Activated CD4-positive, CD25-positive, alpha-beta regulatory T cell treated with anti-CD3 and anti-CD28 coated beads, Interleukin-2, amount 50 U/mL, for 24 hours (primary cell): ENCODE measurements around the gene STOML2.
A peak's percentile ranks its signal among the peaks of the same experiment; 100 is the strongest.

Source experiments
- ATAC-seq, 2 donors: fragments of 150-1000 bp; cut with Tn5 transposase; one replicate each; pipeline ENCODE4 v1.10.0; 2021; ENCODE audit warnings: mild to moderate bottlenecking in 1 of 2, moderate library complexity in 1 of 2

The STOML2 gene

DNA sequence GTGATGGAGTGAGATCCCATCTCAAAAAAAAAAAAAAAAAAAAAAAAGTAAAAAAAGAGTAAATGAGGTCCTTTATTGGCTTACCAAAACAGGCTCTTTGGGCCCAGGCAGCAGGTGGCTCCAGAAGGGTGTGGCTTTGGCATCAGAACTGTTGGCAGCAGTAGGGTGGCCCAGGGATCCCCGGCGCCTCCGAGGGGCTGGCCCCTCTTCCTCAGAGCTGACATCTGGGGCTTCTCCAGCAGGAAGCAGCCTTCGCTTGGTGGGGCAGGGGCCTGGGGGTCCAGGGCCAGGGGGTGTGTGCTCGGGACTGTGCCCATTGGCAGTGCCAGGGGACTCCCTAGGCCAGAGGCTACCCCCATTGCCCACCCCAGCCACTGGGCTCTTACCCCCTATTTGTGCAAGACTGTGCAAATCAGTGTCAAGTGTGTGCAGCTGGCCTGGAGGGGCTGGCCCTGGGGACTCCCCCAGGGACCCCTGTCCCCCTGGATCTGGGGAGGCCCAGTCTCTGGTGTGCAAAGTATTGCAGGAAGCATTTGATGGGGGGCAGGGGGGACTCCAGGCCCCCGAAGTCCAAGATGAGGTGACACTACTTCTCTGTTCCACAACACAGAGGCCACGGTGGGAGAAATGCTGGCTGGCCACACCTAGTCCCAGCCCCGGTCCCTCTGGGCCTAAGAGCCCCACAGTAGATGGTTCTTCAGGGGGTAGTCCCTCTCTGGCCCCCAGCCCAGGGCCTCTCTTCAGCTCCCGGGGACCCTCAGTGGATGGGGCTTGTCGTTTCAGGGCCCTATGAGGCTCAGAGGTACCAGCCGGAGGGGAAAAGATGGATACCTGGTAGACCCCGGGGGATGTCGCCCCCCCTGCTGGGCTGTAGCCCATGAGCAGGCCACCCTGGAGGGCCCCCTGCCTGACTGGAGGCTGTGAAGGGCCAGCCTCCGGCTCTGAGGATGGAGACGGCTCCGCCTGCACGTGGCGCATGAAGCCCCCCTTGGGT is 4.7 kb upstream of the STOML2 start:
- no peak for ATAC-seq

- ATAC-seq: no peak
Observed at GRCh38 chr9:35106343-35106730, 3.4 kb upstream of the STOML2 start.

GRCh38 chr9:35105571-35106342 is 2.8 kb upstream of the STOML2 start:
- ATAC-seq: no peak

DNA sequence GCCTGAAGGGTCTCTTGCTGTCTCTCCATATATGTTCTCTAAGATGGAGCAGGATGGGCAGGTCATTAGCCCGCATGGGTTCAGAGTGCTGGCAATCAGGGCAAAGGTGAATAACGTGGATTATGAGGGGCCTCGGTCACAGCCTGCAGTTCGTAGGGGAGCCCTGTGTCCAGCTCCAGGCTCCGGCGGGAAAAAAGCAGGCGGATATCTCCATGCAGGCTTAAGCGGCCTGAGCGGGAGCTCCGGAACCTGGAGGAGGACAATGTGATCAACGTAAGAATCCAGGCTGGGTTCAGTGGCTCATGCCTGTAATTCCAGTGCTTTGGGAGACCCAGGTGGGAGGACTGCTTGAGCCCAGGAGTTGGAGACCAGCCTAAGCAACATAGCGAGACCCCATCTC is 2.2 kb upstream of the STOML2 start:
- ATAC-seq: no peak

DNA sequence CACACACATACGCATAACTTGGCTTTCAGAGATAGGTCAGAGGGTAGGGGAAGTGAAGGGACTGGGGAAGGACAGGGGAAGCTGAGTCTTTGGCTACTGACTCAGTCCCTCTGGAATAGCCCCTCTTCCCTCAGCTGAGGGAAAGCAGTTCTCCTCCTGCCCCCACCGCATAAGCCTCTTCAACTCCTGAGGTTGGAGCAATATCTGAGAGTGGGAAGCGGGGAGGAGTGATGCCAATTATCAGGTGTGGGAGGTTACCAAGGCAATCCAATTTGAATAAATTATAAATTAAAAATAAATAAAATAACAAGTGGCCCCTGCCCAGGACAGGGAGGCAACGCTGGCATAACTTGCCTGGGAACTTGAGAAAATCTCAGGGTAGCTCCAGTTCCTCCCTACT is 1.7 kb upstream of the STOML2 start:
- no peak for ATAC-seq

DNA sequence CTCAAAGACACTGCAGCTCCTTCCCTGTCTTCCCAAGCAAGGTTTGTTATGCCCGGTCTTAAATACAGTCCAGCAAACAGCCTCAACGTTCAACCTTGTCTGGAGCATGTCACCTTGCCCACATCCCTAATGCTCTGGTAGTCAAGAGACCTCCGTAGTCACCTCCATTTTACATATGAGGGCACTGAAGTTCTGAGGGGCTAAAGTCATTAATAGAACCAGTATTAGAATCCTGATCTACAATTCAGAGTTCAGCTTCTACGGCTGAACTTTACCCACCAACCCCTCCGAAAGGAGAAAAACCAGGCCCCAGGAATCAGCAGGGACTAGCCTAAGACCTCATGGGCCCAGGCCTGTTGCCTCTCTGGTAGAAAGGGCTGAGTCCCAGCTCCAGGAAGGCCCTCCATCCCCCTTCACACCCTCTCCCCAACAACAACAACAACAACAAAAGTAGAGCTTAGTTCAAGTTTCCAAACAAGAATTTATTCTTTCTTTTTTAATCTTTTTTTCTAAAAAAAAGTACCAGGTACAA is 795 bp upstream of the STOML2 start:
- no peak for ATAC-seq

GRCh38 chr9:35102465-35102768 is 514 bp downstream of the STOML2 start:
- ATAC-seq: peak; percentile 6 to 7

- no peak for ATAC-seq
Observed at GRCh38 chr9:35097573-35097972, 5.4 kb downstream of the STOML2 start.

GRCh38 chr9:35096035-35096849 is 6.7 kb downstream of the STOML2 start, which contains the start of gene PIGO:
PIGO (minus strand) TSS chr9:35096591; CDS start chr9:35095565, 1,026 bp downstream.
- peak; percentile 90 to 93 for ATAC-seq

DNA sequence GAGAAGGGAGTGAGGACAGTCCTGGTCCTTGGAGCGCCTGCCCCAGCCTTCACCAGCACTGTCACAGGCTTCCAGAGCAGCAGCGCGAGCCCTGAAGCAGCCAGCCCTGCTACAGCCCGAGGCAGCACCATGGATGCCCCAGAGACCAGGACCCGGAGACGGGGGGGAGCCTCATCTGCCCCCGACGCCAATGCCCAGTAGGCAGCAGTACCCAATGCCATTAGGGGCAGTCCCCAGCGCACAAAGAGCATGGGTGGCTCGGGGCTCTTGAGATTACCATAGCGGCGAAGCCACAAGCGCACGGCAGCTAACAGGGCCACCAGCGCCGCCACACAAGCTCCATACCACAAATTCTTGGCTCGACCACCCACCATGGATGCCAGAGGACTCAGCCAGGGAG is 11.4 kb downstream of the STOML2 start:
- ATAC-seq: no peak

DNA sequence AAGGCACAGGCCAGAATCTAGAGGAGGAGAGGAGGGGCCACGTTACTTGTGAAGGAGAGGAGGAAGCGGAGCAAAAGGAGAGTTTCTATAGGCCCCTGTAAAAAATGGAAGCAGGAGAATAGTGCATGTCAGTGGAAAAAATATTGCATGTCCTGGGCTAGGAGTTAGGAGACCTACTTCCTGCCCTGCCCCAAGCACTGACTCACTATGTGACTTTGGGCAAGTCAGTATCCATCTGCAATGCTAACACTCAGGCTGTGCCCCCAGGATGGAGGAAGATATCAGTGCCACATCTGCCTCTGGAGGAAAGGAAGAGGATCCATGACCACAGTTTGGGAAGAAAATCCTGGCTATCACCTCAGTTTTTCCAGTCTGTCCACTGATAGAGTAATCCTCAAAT is 13.5 kb downstream of the STOML2 start:
- ATAC-seq: no peak

- no peak for ATAC-seq
Observed at GRCh38 chr9:35085078-35085477, 17.9 kb downstream of the STOML2 start.

- ATAC-seq: peak; percentile 95 to 96
Observed at GRCh38 chr9:35079426-35080341, 23.2 kb downstream of the STOML2 start, which contains the start of gene FANCG. FANCG (minus strand) TSS chr9:35079942; CDS start chr9:35079524, 418 bp downstream.

- no peak for ATAC-seq
Observed at GRCh38 chr9:35079041-35079425, 23.9 kb downstream of the STOML2 start.

DNA sequence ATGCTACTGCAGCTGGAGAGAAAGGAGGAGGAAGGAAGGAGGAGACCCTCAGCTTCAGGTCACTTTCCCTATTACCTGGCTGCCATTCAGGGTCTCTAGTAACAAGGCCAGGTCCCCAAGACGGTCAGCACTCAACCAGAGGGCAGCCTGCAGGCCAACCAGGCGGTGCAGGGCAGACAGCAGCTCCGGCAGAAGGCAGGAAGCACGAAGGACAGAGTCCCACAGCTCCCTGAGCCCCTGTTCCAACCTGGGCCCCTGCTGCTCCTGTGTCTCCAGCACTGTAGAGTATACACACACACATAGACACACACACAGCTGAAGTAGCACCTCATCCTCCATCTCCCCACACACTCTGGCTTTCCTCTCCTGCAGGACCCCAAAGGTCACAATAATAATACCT is 24.9 kb downstream of the STOML2 start:
- no peak for ATAC-seq

GRCh38 chr9:35076848-35077247 is 26.1 kb downstream of the STOML2 start:
- ATAC-seq: no peak

GRCh38 chr9:35075358-35075757 is 27.6 kb downstream of the STOML2 start:
- ATAC-seq: no peak

GRCh38 chr9:35074791-35075190 is 28.1 kb downstream of the STOML2 start:
- no peak for ATAC-seq

DNA sequence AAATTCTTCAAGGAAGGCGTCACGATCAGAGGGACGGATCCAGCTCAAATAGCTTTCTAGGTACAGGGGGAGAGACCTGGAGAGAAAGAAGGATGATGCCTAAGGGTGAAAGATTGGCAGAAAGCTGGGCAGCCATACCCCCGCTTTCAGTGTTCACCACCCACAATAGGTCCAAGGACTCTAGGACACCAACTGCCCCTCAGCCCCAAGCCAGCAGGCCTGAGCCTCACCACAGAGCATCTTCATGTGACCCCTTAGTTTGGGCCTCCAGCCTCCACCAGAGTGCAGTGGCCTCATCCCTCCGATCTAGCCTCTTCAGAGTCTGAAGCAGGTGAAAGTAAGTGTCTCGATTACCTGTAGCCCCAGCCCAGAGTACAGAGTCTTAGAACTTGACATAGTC is 28.8 kb downstream of the STOML2 start:
- no peak for ATAC-seq

- ATAC-seq: peak; percentile 14 to 24
Observed at GRCh38 chr9:35073279-35073612, 29.7 kb downstream of the STOML2 start.

- ATAC-seq: peak; percentile 83 to 87
Observed at GRCh38 chr9:35072461-35073278, 30.3 kb downstream of the STOML2 start, which contains the start of gene VCP. VCP (minus strand) TSS chr9:35072625; CDS start chr9:35072353, 272 bp downstream.
